Measurements from ENCODE around the gene MYRF.

The MYRF gene

DNA sequence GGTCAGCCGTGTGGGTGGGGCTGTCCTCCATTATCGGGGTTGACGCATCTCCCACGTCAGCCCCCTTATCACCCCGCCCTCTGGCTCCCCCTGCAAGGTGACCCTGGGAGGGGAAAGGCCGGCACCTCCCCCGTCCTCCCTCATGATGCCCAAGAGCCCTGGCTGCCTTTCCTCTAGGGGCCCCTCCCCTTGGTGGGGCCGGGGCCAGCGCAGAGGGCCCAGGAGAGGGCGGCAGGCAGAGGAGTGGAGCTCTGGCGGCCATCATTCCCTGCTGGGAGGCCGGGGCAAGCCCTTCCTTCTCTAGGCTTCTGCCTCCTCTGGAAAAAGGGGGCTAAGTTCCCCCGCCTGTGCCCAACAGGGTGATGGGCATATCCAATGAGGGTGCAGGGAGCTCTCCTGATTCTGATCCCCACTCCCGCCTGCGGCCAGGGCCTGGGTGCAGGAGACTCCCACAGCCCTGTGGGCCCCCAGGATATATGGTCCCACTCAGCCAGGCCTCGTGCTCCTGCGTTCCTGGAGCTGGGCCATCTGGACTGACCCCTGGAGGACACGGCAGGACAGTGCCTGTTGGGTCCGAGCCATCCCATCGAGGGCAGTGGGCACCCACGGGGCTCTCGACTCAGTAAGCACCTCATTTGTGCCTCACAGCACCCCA is 12.3 kb downstream of the MYRF start:
- TF ChIP-seq POLR2A (IDR thresholded peaks at IDR 0.05; ENCODE audit: low read length) = no peak
- no peak for TF ChIP-seq GATA1 (IDR thresholded peaks at IDR 0.05; ENCODE audit: low read depth, low read length)
- DNase-seq = peak in 1 of 2 experiments; percentile 20

GRCh38 chr11:61765550-61766253 is 13.3 kb downstream of the MYRF start:
- no peak for DNase-seq
- TF ChIP-seq GATA1 (IDR thresholded peaks at IDR 0.05; ENCODE audit: low read depth, low read length) (no peak), POLR2A (IDR thresholded peaks at IDR 0.05; ENCODE audit: low read length) (no peak)

DNA sequence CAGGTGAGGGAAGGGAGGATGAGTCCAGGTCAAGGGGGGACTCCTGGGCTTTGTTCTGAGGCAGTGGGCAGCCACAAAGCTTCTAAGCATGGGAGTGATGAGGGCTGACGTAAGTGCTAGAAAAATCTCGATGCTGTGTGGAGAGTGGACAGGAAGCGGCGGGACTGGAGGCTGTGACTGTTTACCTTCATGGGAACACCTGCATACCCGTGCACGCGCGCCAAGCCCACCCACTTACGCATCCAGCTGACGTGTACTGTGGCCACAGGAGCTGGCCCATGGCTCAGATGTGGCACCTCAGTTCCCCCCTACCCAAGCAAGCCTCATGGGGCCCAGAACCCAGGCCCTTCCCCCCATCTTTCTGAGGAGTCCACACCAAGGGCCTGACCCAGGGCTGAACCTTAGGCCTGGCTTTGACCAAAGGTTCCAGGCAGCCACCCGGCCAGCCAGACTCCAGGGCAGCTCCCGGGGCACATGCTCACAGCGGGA is 14.0 kb downstream of the MYRF start:
- DNase-seq = no peak
- no peak for TF ChIP-seq GATA1 (IDR thresholded peaks at IDR 0.05; ENCODE audit: low read depth, low read length)
- TF ChIP-seq POLR2A (IDR thresholded peaks at IDR 0.05; ENCODE audit: low read length) = no peak

- TF ChIP-seq POLR2A (IDR thresholded peaks at IDR 0.05; ENCODE audit: low read length) = no peak
- no peak for TF ChIP-seq GATA1 (IDR thresholded peaks at IDR 0.05; ENCODE audit: low read depth, low read length)
- DNase-seq = no peak
These were observed 16.1 kb downstream of the MYRF start for GRCh38 chr11:61768376-61769076.

GRCh38 chr11:61769169-61769920 is 16.9 kb downstream of the MYRF start:
- TF ChIP-seq GATA1 (IDR thresholded peaks at IDR 0.05; ENCODE audit: low read depth, low read length) (no peak), POLR2A (IDR thresholded peaks at IDR 0.05; ENCODE audit: low read length) (no peak)
- no peak for DNase-seq

GRCh38 chr11:61769946-61770683 is 17.7 kb downstream of the MYRF start:
- no peak for DNase-seq
- TF ChIP-seq POLR2A (IDR thresholded peaks at IDR 0.05; ENCODE audit: low read length) = no peak
- no peak for TF ChIP-seq GATA1 (IDR thresholded peaks at IDR 0.05; ENCODE audit: low read depth, low read length)

GRCh38 chr11:61771195-61771894 is 18.9 kb downstream of the MYRF start:
- DNase-seq = no peak
- no peak for TF ChIP-seq GATA1 (IDR thresholded peaks at IDR 0.05; ENCODE audit: low read depth, low read length)
- TF ChIP-seq POLR2A (IDR thresholded peaks at IDR 0.05; ENCODE audit: low read length) = no peak

DNA sequence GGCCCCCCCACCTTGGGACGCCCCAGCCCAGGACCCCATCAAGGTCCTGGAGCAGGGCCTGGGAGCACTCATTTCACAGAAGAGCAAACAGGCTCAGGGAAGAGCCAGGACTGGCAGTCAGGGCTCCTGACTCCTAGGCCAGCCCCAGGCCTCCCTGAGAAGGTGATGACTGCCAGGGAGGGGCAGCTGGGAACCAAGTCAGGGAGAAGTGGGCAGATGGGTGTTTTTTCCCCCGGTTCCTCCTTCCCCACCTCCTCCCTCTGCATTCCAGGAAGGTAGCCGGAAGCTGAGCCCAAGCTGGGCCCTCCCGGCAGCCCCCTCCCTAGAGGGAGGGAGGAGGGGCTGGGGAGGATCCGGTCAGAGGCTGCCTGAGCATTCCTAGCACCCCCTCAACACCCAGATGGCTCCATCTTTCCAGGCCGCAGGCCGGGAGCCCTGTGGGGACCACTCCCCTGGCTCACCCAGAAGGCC is 19.6 kb downstream of the MYRF start:
- TF ChIP-seq POLR2A (IDR thresholded peaks at IDR 0.05; ENCODE audit: low read length) (no peak), GATA1 (IDR thresholded peaks at IDR 0.05; ENCODE audit: low read depth, low read length) (no peak)
- DNase-seq = no peak

GRCh38 chr11:61773356-61773755 is 20.9 kb downstream of the MYRF start:
- TF ChIP-seq POLR2A (IDR thresholded peaks at IDR 0.05; ENCODE audit: low read length) (no peak), GATA1 (IDR thresholded peaks at IDR 0.05; ENCODE audit: low read depth, low read length) (no peak)
- no peak for DNase-seq

DNA sequence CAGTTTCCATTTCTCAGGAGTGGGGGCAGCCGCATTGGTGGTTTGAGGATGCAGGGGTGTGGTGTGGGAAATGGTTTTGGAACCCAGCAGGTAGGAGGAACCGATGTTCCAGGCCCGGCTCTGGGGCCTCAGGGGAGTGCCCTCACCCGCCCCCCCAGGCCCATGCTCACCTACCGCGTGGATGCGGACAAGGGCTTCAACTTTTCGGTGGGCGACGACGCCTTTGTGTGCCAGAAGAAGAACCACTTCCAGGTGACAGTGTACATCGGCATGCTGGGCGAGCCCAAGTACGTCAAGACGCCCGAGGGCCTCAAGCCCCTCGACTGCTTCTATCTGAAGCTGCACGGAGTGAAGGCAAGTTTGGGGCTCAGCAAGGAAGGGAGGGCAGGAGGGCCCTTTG is 21.4 kb downstream of the MYRF start:
- DNase-seq = no peak
- no peak for TF ChIP-seq GATA1 (IDR thresholded peaks at IDR 0.05; ENCODE audit: low read depth, low read length)
- no peak for TF ChIP-seq POLR2A (IDR thresholded peaks at IDR 0.05; ENCODE audit: low read length)

- no peak for DNase-seq
These were observed 22.0 kb downstream of the MYRF start for GRCh38 chr11:61774411-61774810.

GRCh38 chr11:61775106-61775505 is 22.7 kb downstream of the MYRF start:
- TF ChIP-seq GATA1 (IDR thresholded peaks at IDR 0.05; ENCODE audit: low read depth, low read length) (no peak), POLR2A (IDR thresholded peaks at IDR 0.05; ENCODE audit: low read length) (no peak)
- DNase-seq = no peak

More at GRCh38 chr11:61774411-61774810, 22.0 kb downstream of the MYRF start:
- TF ChIP-seq POLR2A (IDR thresholded peaks at IDR 0.05; ENCODE audit: low read length) (no peak), GATA1 (IDR thresholded peaks at IDR 0.05; ENCODE audit: low read depth, low read length) (no peak)

Measured in erythroblast (primary cell).